Heart right ventricle (tissue), 16 donors: Measurements from ENCODE around the gene TEPSIN. TPM values are rescaled to one million over a fixed set of nuclear protein-coding genes. Genes with fewer than 3 reads are reported as not detected.

ENCODE experiments used
- ATAC-seq, 8 donors: fragments of 200-7000 bp; cut with Tn5 transposase; one replicate each; pipeline ENCODE4 v1.9.1; 2020; ENCODE audit warnings: mild to moderate bottlenecking in 8 of 8, moderate library complexity in 8 of 8, moderate number of reproducible peaks in 1 of 8
- DNase-seq, 2 donors: peaks; one replicate each; pipeline ENCODE4 v3.0.0-alpha.2; 2020
- H3K27ac ChIP-seq, 10 donors: fragments of 200-600 bp; sonication (generic) in 2 of 10; one replicate each; pipeline versions ENCODE4 v1.5.0 to v1.8.0; 2020 to 2022; ENCODE audit warnings: mild to moderate bottlenecking in 3 of 10
- H3K27me3 ChIP-seq, 7 donors: fragments of 200-600 bp; one replicate each; pipeline ENCODE4 v1.8.0; 2021 to 2022; ENCODE audit warnings: mild to moderate bottlenecking in 2 of 7
- H3K36me3 ChIP-seq, 9 donors: fragments of 200-600 bp; sonication (generic) in 1 of 9; one replicate each; pipeline versions ENCODE4 v1.5.0 to v1.8.0; 2020 to 2022; ENCODE audit warnings: mild to moderate bottlenecking in 2 of 9
- H3K4me1 ChIP-seq, 9 donors: fragments of 200-600 bp; sonication (generic) in 1 of 9; one replicate each; pipeline versions ENCODE4 v1.5.0 to v1.8.0; 2020 to 2022; ENCODE audit warnings: mild to moderate bottlenecking in 4 of 9
- H3K4me3 ChIP-seq, 10 donors: fragments of 200-600 bp; sonication (generic) in 2 of 10; one replicate each; pipeline versions ENCODE4 v1.5.0 to v1.8.0; 2020 to 2022; ENCODE audit warnings: mild to moderate bottlenecking in 7 of 10, moderate library complexity in 2 of 10
- H3K9me3 ChIP-seq, 11 donors: fragments of 200-600 bp in 10 of 11; sonication (generic) in 2 of 11; one replicate each; pipeline versions ENCODE4 v1.5.0 to v1.8.0; 2013 to 2022; ENCODE audit warnings: mild to moderate bottlenecking in 2 of 11, control low read depth in 1 of 11, moderate library complexity in 1 of 11
- CTCF ChIP-seq, 9 donors: fragments of 200-600 bp; sonication (generic) in 2 of 9; IDR thresholded peaks; one replicate each; pipeline versions ENCODE4 v1.5.0 to v1.8.0; 2021 to 2022; ENCODE audit warnings: antibody characterized with exemption in 9 of 9, mild to moderate bottlenecking in 5 of 9, moderate library complexity in 1 of 9
- WGBS, 2 donors: extraction: QIAGEN DNeasy Blood & Tissue Kit; methylation state at CpG; one replicate each; pipeline ENCODE4 v1.1.7; 2013; ENCODE audit warnings: inconsistent platforms in 1 of 2; 5-methylcytosine and 5-hydroxymethylcytosine counted together
- intact Hi-C, 10 donors: fragments of 100-400 bp; cut with DNase I; formaldehyde crosslinking; loops; one replicate each; pipeline versions ENCODE4 v1.11.1 to v1.14.2; 2022
- polyA plus RNA-seq, 2 donors: library from polyadenylated mRNA; stranded (reverse); fragments of 200-250 nt; gene quantifications; one replicate each; pipeline ENCODE4 v1.2.3, GENCODE V29; 2013
- total RNA-seq, 10 donors: library from RNA; stranded (reverse); fragmentation: NEBNext Ultra II Directional in 3 of 10; extraction: Animal tissue kit (Norgen Biotek cat#: 25700) in 3 of 10; gene quantifications; one replicate each; pipeline versions ENCODE4 v1.2.1 to v1.2.4, GENCODE V29; 2021 to 2023
- donor health status: Arrhythmogenic right ventricular cardiomyopathy.
- donor health status: ischemic (EF 13 %, LVEDD 7.1; RV severe dilation, severe dysfunction).
- donor health status: healthy with polysubstance abuse.
- donor health status: DM: no; HTN: yes; CAD: no.
- donor health status: DM: no; HTN: no; CAD: no.
- donor health status: ischemic (EF 25% LVEDD 6.9; RV normal size, moderate dysfunction).
- donor health status: ischemic (EF 25% LVEDD 5.7; RV mildly dilated, moderate dysfunction).
- donor health status: healthy.
- donor health status: DM: yes; HTN: yes; CAD: no.
- donor health status: Ischemic cardiomyopathy.
- donor health status: ischemic (EF 35%, LVEDD 5.7; RV mildly dilated, moderate dysfunction).
- donor health status: nonischemic (EF 11% LVEDD 7.7; RV severe dilation, severe dysfunction).
- donor health status: DM: yes; HTN: yes; CAD: no.
- donor health status: PGD.
- donor health status: ischemic (EF 29% LVEDD 5.4; RV normal size, mild dysfunction).
- donor health status: nonischemic (EF 23%, LVEDD 6.1; RV moderate dilation, normal function).

Gene TEPSIN
- total and polyA plus RNA-seq, 12 donors = 6.2 to 30.4 (median 9.8) TPM

DNA sequence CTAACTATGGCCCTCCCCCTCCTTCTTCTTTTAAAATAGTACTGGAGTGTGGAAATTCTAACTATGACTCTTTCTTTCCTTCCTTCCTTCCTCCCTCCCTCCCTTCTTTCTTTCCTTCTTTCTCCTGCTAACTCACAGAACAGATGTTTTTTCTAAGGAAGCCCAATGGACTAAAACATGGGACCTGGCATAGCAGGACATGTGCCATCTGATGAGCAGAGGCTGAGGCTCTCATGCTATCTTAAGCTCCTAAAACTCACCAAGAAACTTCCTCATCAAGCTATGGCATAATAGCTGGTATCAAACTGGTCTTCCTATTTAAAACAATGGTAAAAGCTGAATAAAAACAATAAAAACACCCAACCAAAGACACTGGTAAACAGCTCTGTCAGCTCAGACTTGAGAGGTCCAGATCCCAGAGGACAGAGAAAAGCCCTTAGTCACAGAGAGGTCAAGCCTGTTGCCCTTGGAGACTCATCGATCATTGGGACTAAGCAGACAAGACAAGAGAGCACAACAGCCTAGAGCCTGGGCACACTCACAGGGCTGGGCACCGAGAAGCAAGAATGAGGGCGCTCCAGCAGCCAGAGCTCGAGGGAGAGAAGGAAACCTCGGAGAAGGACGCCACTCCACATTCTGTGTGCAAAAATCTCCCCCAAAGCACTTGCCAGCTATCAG is 28.7 kb upstream of the TEPSIN start:
- intact Hi-C loops = no loop called here
- Histone ChIP-seq H3K27ac (peak overlapping the region in 1 of 10 donors; percentile 44), H3K36me3 (peaks cover 0 to 98% (median 24%) of the 10 kb centered on the region in 9 donors), H3K4me1 (peaks cover 0 to 24% (median 0%) of the 10 kb centered on the region in 9 donors), H3K27me3 (no peaks in the 10 kb centered on the region), H3K9me3 (no peaks in the 10 kb centered on the region), H3K4me3 (no peak overlapping the region)
- TF ChIP-seq CTCF (IDR thresholded peaks at IDR 0.05) = no peak
- DNase-seq = no peak
- 88 to 93% methylated on average over 6 of the region's 6 CpGs for WGBS, 2 donors
- ATAC-seq = no peak

DNA sequence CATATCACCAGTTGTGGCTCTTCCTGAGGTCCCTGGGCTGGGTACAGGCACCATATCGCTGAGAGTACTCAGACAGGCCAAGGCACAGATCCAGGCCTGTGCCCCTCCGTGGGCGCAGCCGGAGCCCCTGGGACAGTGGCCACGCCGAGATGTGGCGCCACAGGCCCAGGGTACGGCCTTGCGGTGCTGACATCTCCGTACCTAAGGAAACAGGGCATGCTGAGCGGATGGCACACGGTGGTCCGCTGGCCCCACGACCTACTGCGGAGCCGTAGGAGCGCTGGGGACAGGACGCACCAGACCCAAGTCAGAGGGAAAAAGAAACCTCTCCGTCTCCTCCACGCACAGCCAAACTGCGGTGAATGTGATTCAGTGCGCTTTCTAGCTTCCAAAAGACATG is 26.7 kb upstream of the TEPSIN start:
- no peak for ATAC-seq
- no peak overlapping the region for H3K27ac ChIP-seq
- no peaks in the 10 kb centered on the region for H3K9me3 ChIP-seq
- H3K4me3 ChIP-seq = no peak overlapping the region
- no peak for DNase-seq
- no peaks in the 10 kb centered on the region for H3K27me3 ChIP-seq
- H3K4me1 ChIP-seq = peaks cover 0 to 17% (median 0%) of the 10 kb centered on the region in 9 donors
- no peak for TF ChIP-seq CTCF (IDR thresholded peaks at IDR 0.05)
- WGBS, 2 donors = 96 to 98% methylated on average over 22 of the region's 22 CpGs
- intact Hi-C loops = no loop called here
- peaks cover 0 to 99% (median 30%) of the 10 kb centered on the region in 9 donors for H3K36me3 ChIP-seq

- Histone ChIP-seq H3K4me3 (no peak overlapping the region), H3K27ac (no peak overlapping the region), H3K27me3 (no peaks in the 10 kb centered on the region), H3K4me1 (peaks cover 0 to 17% (median 0%) of the 10 kb centered on the region in 9 donors), H3K9me3 (no peaks in the 10 kb centered on the region), H3K36me3 (peaks cover 0 to 99% (median 26%) of the 10 kb centered on the region in 9 donors)
- intact Hi-C loops = no loop called here
- 96 to 97% methylated on average over 12 of the region's 12 CpGs for WGBS, 2 donors
- DNase-seq (no peak), ATAC-seq (no peak)
- no peak for TF ChIP-seq CTCF (IDR thresholded peaks at IDR 0.05)
These were observed 25.8 kb upstream of the TEPSIN start for GRCh38 chr17:81264640-81265039.

DNA sequence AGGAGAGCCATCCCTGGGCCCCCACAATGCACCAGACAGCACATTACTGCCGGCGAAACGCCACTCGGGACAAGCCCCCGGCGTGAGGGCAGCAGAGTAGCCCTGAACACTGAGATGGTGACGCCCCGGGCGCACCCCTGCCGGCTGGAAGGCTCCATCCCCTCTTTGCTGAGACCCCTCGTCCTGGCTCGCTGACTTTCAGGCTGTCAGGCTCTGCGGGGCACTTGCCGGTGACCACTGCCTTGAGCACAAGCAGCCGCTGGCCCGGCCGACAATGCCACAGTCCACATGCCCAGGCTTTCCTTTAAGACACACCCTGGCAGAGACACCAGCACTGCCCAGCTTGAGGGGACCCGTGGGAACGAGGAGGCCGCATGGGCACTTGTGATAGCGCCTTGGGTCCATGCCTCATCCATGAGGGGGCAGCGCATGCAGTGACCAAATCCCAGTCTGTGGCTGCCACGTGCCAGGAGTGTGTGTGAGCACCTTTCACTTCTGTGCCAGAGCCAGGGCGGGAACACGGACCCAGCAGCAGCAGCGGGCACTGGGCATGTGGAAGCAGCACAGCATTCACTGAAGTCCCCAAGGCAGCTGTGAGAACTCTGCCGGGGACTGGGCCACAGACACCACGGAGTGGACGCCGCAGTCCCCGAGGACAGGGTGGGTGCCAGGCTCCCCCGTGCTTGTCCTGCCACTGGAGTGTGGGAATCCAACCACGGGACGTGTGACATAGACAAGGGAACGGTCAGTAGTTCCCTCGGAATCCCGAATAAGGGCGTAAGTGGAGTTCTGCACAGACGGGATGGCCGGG is 24.7 kb upstream of the TEPSIN start:
- no peak for TF ChIP-seq CTCF (IDR thresholded peaks at IDR 0.05)
- peaks cover 0 to 99% (median 24%) of the 10 kb centered on the region in 9 donors for H3K36me3 ChIP-seq
- no peaks in the 10 kb centered on the region for H3K9me3 ChIP-seq
- H3K27me3 ChIP-seq = no peaks in the 10 kb centered on the region
- WGBS, 2 donors = 92 to 93% methylated on average over 40 of the region's 40 CpGs
- no peak for DNase-seq
- intact Hi-C loops = no loop called here
- peaks cover 0 to 17% (median 0%) of the 10 kb centered on the region in 9 donors for H3K4me1 ChIP-seq
- no peak overlapping the region for H3K27ac ChIP-seq
- no peak overlapping the region for H3K4me3 ChIP-seq
- no peak for ATAC-seq
